Neutrophil (primary cell): ENCODE results near the gene KLHL18.
A peak's percentile ranks its signal among the peaks of the same experiment; 100 is the strongest.
"Not testable (repeated sequence)": the region's sequence is repeated elsewhere in the genome, so short reads cannot be mapped to it uniquely, and the experiment has no call there.

Experiments used
- H3K27ac ChIP-seq: fragments of 200-600 bp; sonication (generic); 2 replicates; pipeline ENCODE4 v1.5.1; 2016; ENCODE audit warnings: mild to moderate bottlenecking, moderate library complexity
- H3K27me3 ChIP-seq: fragments of 200-600 bp; sonication (generic); 2 replicates; pipeline ENCODE4 v1.6.0; 2016; ENCODE audit warnings: mild to moderate bottlenecking
- H3K36me3 ChIP-seq: fragments of 200-600 bp; sonication (generic); 2 replicates; pipeline ENCODE4 v1.5.1; 2017
- H3K4me1 ChIP-seq, 2 experiments: fragments of 200-600 bp in 1 of 2; sonication (generic) in 1 of 2; 1 replicate in 1 of 2; 2 replicates in 1 of 2; pipeline versions ENCODE4 v1.5.1 to v1.6.1; 2013 to 2016; ENCODE audit warnings: low read depth in 1 of 2, low read length in 1 of 2, mild to moderate bottlenecking in 1 of 2, moderate library complexity in 1 of 2; ENCODE audit not compliant: control insufficient read depth in 1 of 2, insufficient read depth in 1 of 2
- H3K4me3 ChIP-seq, 2 experiments: fragments of 200-600 bp in 1 of 2; sonication (generic) in 1 of 2; 1 replicate in 1 of 2; 2 replicates in 1 of 2; pipeline ENCODE4 v1.5.1; 2013 to 2016; ENCODE audit warnings: low read depth in 1 of 2, low read length in 1 of 2, mild to moderate bottlenecking in 1 of 2, moderate library complexity in 1 of 2
- H3K9me3 ChIP-seq: fragments of 200-600 bp; sonication (generic); 2 replicates; pipeline ENCODE4 v1.5.1; 2016
- CTCF ChIP-seq: fragments of 200-600 bp; sonication (generic); IDR thresholded peaks from 2 replicates; pipeline ENCODE4 v1.5.1; 2016; ENCODE audit warnings: antibody characterized with exemption

KLHL18 gene

GRCh38 chr3:47296562-47297302, 14.0 kb downstream of the KLHL18 start:
- H3K27me3 ChIP-seq: no peaks in the 10 kb centered on the region
- H3K36me3 ChIP-seq: peaks cover 2% of the 10 kb centered on the region
- H3K4me3 ChIP-seq: no peak overlapping the region
- TF ChIP-seq CTCF: no peak
- no peaks in the 10 kb centered on the region for H3K9me3 ChIP-seq
- H3K4me1 ChIP-seq: peaks cover 45 to 55% of the 10 kb centered on the region in 2 experiments
- peak overlapping the region; percentile 72 for H3K27ac ChIP-seq

GRCh38 chr3:47298439-47298838, 15.7 kb downstream of the KLHL18 start:
- peaks cover 38 to 53% of the 10 kb centered on the region in 2 experiments for H3K4me1 ChIP-seq
- H3K4me3 ChIP-seq: no peak overlapping the region
- H3K9me3 ChIP-seq: no peaks in the 10 kb centered on the region
- H3K27ac ChIP-seq: peak overlapping the region; percentile 49
- H3K27me3 ChIP-seq: no peaks in the 10 kb centered on the region
- peaks cover 19% of the 10 kb centered on the region for H3K36me3 ChIP-seq
- TF ChIP-seq CTCF: no peak

- H3K9me3 ChIP-seq: no peaks in the 10 kb centered on the region
- no peaks in the 10 kb centered on the region for H3K27me3 ChIP-seq
- H3K36me3 ChIP-seq: peaks cover 20% of the 10 kb centered on the region
- no peak overlapping the region for H3K4me3 ChIP-seq
- H3K27ac ChIP-seq: peak overlapping the region; percentile 49
- peaks cover 28 to 41% of the 10 kb centered on the region in 2 experiments for H3K4me1 ChIP-seq
- no peak for TF ChIP-seq CTCF
Measured at GRCh38 chr3:47299381-47300318, 16.9 kb downstream of the KLHL18 start.

- Histone ChIP-seq H3K4me3 (no peak overlapping the region), H3K36me3 (peaks cover 20% of the 10 kb centered on the region), H3K27ac (no peak overlapping the region), H3K4me1 (peaks cover 20 to 26% of the 10 kb centered on the region in 2 experiments), H3K9me3 (no peaks in the 10 kb centered on the region), H3K27me3 (no peaks in the 10 kb centered on the region)
- no peak for TF ChIP-seq CTCF
Measured at GRCh38 chr3:47301456-47301855, 18.7 kb downstream of the KLHL18 start.

- Histone ChIP-seq H3K4me3 (no peak overlapping the region), H3K36me3 (peaks cover 27% of the 10 kb centered on the region), H3K27ac (no peak overlapping the region), H3K4me1 (peaks cover 4 to 5% of the 10 kb centered on the region in 2 experiments), H3K27me3 (no peaks in the 10 kb centered on the region), H3K9me3 (no peaks in the 10 kb centered on the region)
- no peak for TF ChIP-seq CTCF
Measured at GRCh38 chr3:47306022-47306421, 23.3 kb downstream of the KLHL18 start.

GRCh38 chr3:47309231-47309630, 26.5 kb downstream of the KLHL18 start:
- not testable (repeated sequence) for H3K9me3 ChIP-seq, H3K27me3 ChIP-seq

More at GRCh38 chr3:47309231-47309630, 26.5 kb downstream of the KLHL18 start:
- not testable (repeated sequence) for H3K4me3 ChIP-seq, H3K36me3 ChIP-seq, H3K27ac ChIP-seq
- H3K4me1 ChIP-seq: peaks cover 9 to 16% of the 10 kb centered on the region in 2 experiments
